Measurements from ENCODE around the gene ZNF530. TPM values are rescaled to one million over a fixed set of nuclear protein-coding genes. Genes with fewer than 3 reads are reported as not detected.

Gene ZNF530
- total RNA-seq, 1 donor from 2014 or later = 4.9 TPM

- TF ChIP-seq CTCF (IDR thresholded peaks at IDR 0.05; ENCODE audit: unreplicated experiment) = no peak
- no peaks in the 10 kb centered on the region for H3K27me3 Mint-ChIP-seq
- H3K4me1 Mint-ChIP-seq (ENCODE audit: low read depth) = peaks cover 6% of the 10 kb centered on the region
- H3K36me3 Mint-ChIP-seq (ENCODE audit: insufficient read depth) = peaks cover 82% of the 10 kb centered on the region
- no peak overlapping the region for H3K4me3 Mint-ChIP-seq (ENCODE audit: low read depth)
- DNase-seq (ENCODE audit: low spot score, unreplicated experiment) = no peak
- H3K27ac Mint-ChIP-seq = no peak overlapping the region
- peaks cover 67% of the 10 kb centered on the region for H3K9me3 Mint-ChIP-seq (ENCODE audit: low read depth)
Measured at GRCh38 chr19:57587529-57587928, 12.2 kb upstream of the ZNF530 start.

- Mint-ChIP-seq H3K27me3 (no peaks in the 10 kb centered on the region), H3K36me3 (ENCODE audit: insufficient read depth) (peaks cover 23% of the 10 kb centered on the region), H3K4me3 (ENCODE audit: low read depth) (peak overlapping the region; percentile 83), H3K9me3 (ENCODE audit: low read depth) (peaks cover 37% of the 10 kb centered on the region), H3K4me1 (ENCODE audit: low read depth) (peaks cover 2% of the 10 kb centered on the region), H3K27ac (peak overlapping the region; percentile 60)
- no peak for DNase-seq (ENCODE audit: low spot score, unreplicated experiment)
- TF ChIP-seq CTCF (IDR thresholded peaks at IDR 0.05; ENCODE audit: unreplicated experiment) = no peak
Measured at GRCh38 chr19:57599377-57599760, 316 bp upstream of the ZNF530 start.

GRCh38 chr19:57606931-57607330, 7.2 kb downstream of the ZNF530 start:
- Mint-ChIP-seq H3K4me3 (ENCODE audit: low read depth) (no peak overlapping the region), H3K27me3 (no peaks in the 10 kb centered on the region), H3K4me1 (ENCODE audit: low read depth) (no peaks in the 10 kb centered on the region), H3K9me3 (ENCODE audit: low read depth) (peaks cover 30% of the 10 kb centered on the region), H3K36me3 (ENCODE audit: insufficient read depth) (peaks cover 56% of the 10 kb centered on the region), H3K27ac (no peak overlapping the region)
- TF ChIP-seq CTCF (IDR thresholded peaks at IDR 0.05; ENCODE audit: unreplicated experiment) = no peak
- no peak for DNase-seq (ENCODE audit: low spot score, unreplicated experiment)

GRCh38 chr19:57611113-57611512, 11.4 kb downstream of the ZNF530 start:
- TF ChIP-seq CTCF (IDR thresholded peaks at IDR 0.05; ENCODE audit: unreplicated experiment) = no peak
- Mint-ChIP-seq H3K4me1 (ENCODE audit: low read depth) (peaks cover 7% of the 10 kb centered on the region), H3K27ac (no peak overlapping the region), H3K4me3 (ENCODE audit: low read depth) (no peak overlapping the region), H3K36me3 (ENCODE audit: insufficient read depth) (peaks cover 43% of the 10 kb centered on the region), H3K9me3 (ENCODE audit: low read depth) (peaks cover 24% of the 10 kb centered on the region), H3K27me3 (no peaks in the 10 kb centered on the region)
- no peak for DNase-seq (ENCODE audit: low spot score, unreplicated experiment)

- H3K27me3 Mint-ChIP-seq = no peaks in the 10 kb centered on the region
- peak; percentile 75 for DNase-seq (ENCODE audit: low spot score, unreplicated experiment)
- H3K9me3 Mint-ChIP-seq (ENCODE audit: low read depth) = peaks cover 39% of the 10 kb centered on the region
- peaks cover 7% of the 10 kb centered on the region for H3K4me1 Mint-ChIP-seq (ENCODE audit: low read depth)
- H3K36me3 Mint-ChIP-seq (ENCODE audit: insufficient read depth) = peaks cover 51% of the 10 kb centered on the region
- H3K4me3 Mint-ChIP-seq (ENCODE audit: low read depth) = peak within 1 kb of the TSS; percentile 95
- peak within 1 kb of the TSS; percentile 98 for H3K27ac Mint-ChIP-seq
- peak; percentile 8 for TF ChIP-seq CTCF (IDR thresholded peaks at IDR 0.05; ENCODE audit: unreplicated experiment)
Measured at GRCh38 chr19:57613941-57614743, 14.5 kb downstream of the ZNF530 start, which contains the start of gene ZNF134. Gene ZNF134, plus strand, starts transcription at chr19:57614242. Its CDS starts 5,227 bp downstream, at chr19:57619469.

Measured in progenitor cell of endocrine pancreas (in vitro differentiated cells).